Skeletal muscle tissue (tissue), 4 donors: ENCODE data around the gene SEPTIN10. TPM values are rescaled to one million over a fixed set of nuclear protein-coding genes. Genes with fewer than 3 reads are reported as not detected.

Experiments
- H3K27ac ChIP-seq: one replicate; pipeline ENCODE4 v1.7.0; 2013; ENCODE audit warnings: mild to moderate bottlenecking, low read depth, low read length, inconsistent platforms
- H3K27me3 ChIP-seq, 3 donors: one replicate each; pipeline ENCODE4 v1.7.0; 2013; ENCODE audit warnings: low read length in 3 of 3; ENCODE audit not compliant: control insufficient read depth in 3 of 3, insufficient read depth in 3 of 3
- H3K36me3 ChIP-seq, 3 donors: one replicate each; pipeline ENCODE4 v1.7.0; 2013; ENCODE audit warnings: low read length in 3 of 3; ENCODE audit not compliant: control insufficient read depth in 3 of 3, insufficient read depth in 3 of 3
- H3K4me1 ChIP-seq, 3 donors: one replicate each; pipeline ENCODE4 v1.7.0; 2013; ENCODE audit warnings: low read length in 3 of 3, mild to moderate bottlenecking in 3 of 3; ENCODE audit not compliant: control insufficient read depth in 3 of 3, insufficient read depth in 3 of 3
- H3K4me3 ChIP-seq, 3 donors: one replicate each; pipeline ENCODE4 v1.7.0; 2013; ENCODE audit warnings: low read length in 3 of 3
- H3K9ac ChIP-seq, 3 donors: one replicate each; pipeline ENCODE4 v1.7.0; 2013; ENCODE audit warnings: low read length in 3 of 3, mild to moderate bottlenecking in 3 of 3, moderate library complexity in 2 of 3, low read depth in 1 of 3
- H3K9me3 ChIP-seq, 3 donors: one replicate each; pipeline ENCODE4 v1.7.0; 2013; ENCODE audit warnings: low read length in 3 of 3; ENCODE audit not compliant: control insufficient read depth in 3 of 3
- total RNA-seq: library from RNA; depleted of rRNA; stranded (reverse); fragments of >200 nt; gene quantifications from one replicate; pipeline ENCODE4 v1.2.3, GENCODE V29; 2014
- donor health status: Osteomylitis.

Gene SEPTIN10
- 109 TPM for total RNA-seq

GRCh38 chr2:109613922-109614714 is at the start of gene SEPTIN10, which contains the start of gene SOWAHC:
Gene SEPTIN10, minus strand, starts transcription at chr2:109613966. Its CDS starts 139 bp downstream, at chr2:109613827.
Gene SOWAHC, plus strand, starts transcription at chr2:109614364. Its CDS starts 126 bp downstream, at chr2:109614490.
- H3K9me3 ChIP-seq, result no peaks in the 10 kb centered on the region
- H3K4me3 ChIP-seq, result peak within 1 kb of the TSS; percentile 80 to 94 (median 84)
- H3K9ac ChIP-seq, result peak within 1 kb of the TSS; percentile 82 to 94 (median 82)
- H3K4me1 ChIP-seq, result peaks cover 7 to 28% (median 14%) of the 10 kb centered on the region in 3 donors
- H3K36me3 ChIP-seq, result no peaks in the 10 kb centered on the region
- peak within 1 kb of the TSS; percentile 89 for H3K27ac ChIP-seq
- H3K27me3 ChIP-seq, result no peaks in the 10 kb centered on the region

GRCh38 chr2:109662889-109663288 is 49.1 kb upstream of the SEPTIN10 start:
- no peak overlapping the region for H3K9ac ChIP-seq
- H3K9me3 ChIP-seq, result no peaks in the 10 kb centered on the region
- H3K4me3 ChIP-seq, result no peak overlapping the region
- H3K27me3 ChIP-seq, result no peaks in the 10 kb centered on the region
- no peak overlapping the region for H3K27ac ChIP-seq
- no peaks in the 10 kb centered on the region for H3K36me3 ChIP-seq
- H3K4me1 ChIP-seq, result peaks cover 0 to 9% (median 3%) of the 10 kb centered on the region in 3 donors

GRCh38 chr2:109660046-109660860 is 46.5 kb upstream of the SEPTIN10 start:
- Histone ChIP-seq H3K27ac (no peak overlapping the region), H3K4me3 (no peak overlapping the region), H3K9me3 (no peaks in the 10 kb centered on the region), H3K27me3 (no peaks in the 10 kb centered on the region), H3K36me3 (no peaks in the 10 kb centered on the region), H3K4me1 (peaks cover 0 to 9% (median 3%) of the 10 kb centered on the region in 3 donors), H3K9ac (no peak overlapping the region)

GRCh38 chr2:109659396-109660045 is 45.8 kb upstream of the SEPTIN10 start:
- H3K9ac ChIP-seq, result no peak overlapping the region
- no peaks in the 10 kb centered on the region for H3K9me3 ChIP-seq
- no peaks in the 10 kb centered on the region for H3K36me3 ChIP-seq
- no peak overlapping the region for H3K4me3 ChIP-seq
- H3K27me3 ChIP-seq, result no peaks in the 10 kb centered on the region
- H3K27ac ChIP-seq, result no peak overlapping the region
- H3K4me1 ChIP-seq, result peaks cover 0 to 9% (median 3%) of the 10 kb centered on the region in 3 donors

- H3K9ac ChIP-seq, result no peak overlapping the region
- no peaks in the 10 kb centered on the region for H3K9me3 ChIP-seq
- H3K4me3 ChIP-seq, result no peak overlapping the region
- no peaks in the 10 kb centered on the region for H3K4me1 ChIP-seq
- no peaks in the 10 kb centered on the region for H3K36me3 ChIP-seq
- H3K27me3 ChIP-seq, result no peaks in the 10 kb centered on the region
- H3K27ac ChIP-seq, result no peak overlapping the region
Observed at GRCh38 chr2:109655287-109655686, 41.5 kb upstream of the SEPTIN10 start.

GRCh38 chr2:109654326-109655050 is 40.7 kb upstream of the SEPTIN10 start:
- H3K9ac ChIP-seq, result no peak overlapping the region
- no peaks in the 10 kb centered on the region for H3K9me3 ChIP-seq
- no peak overlapping the region for H3K27ac ChIP-seq
- H3K36me3 ChIP-seq, result no peaks in the 10 kb centered on the region
- H3K4me3 ChIP-seq, result no peak overlapping the region
- H3K27me3 ChIP-seq, result no peaks in the 10 kb centered on the region
- no peaks in the 10 kb centered on the region for H3K4me1 ChIP-seq

- Histone ChIP-seq H3K27ac (no peak overlapping the region), H3K27me3 (no peaks in the 10 kb centered on the region), H3K9me3 (no peaks in the 10 kb centered on the region), H3K4me1 (no peaks in the 10 kb centered on the region), H3K4me3 (no peak overlapping the region), H3K36me3 (no peaks in the 10 kb centered on the region), H3K9ac (no peak overlapping the region)
Observed at GRCh38 chr2:109649736-109650695, 36.2 kb upstream of the SEPTIN10 start.

GRCh38 chr2:109648041-109648527 is 34.3 kb upstream of the SEPTIN10 start:
- Histone ChIP-seq H3K36me3 (no peaks in the 10 kb centered on the region), H3K27me3 (no peaks in the 10 kb centered on the region), H3K4me3 (no peak overlapping the region), H3K9me3 (no peaks in the 10 kb centered on the region), H3K4me1 (peaks cover 0 to 4% (median 2%) of the 10 kb centered on the region in 3 donors), H3K9ac (no peak overlapping the region), H3K27ac (no peak overlapping the region)
